Endothelial cell of umbilical vein (primary cell): Measurements from ENCODE around the gene SPO11. TPM values are rescaled to one million over a fixed set of nuclear protein-coding genes. Genes with fewer than 3 reads are reported as not detected.

Experiments used
- BruUV-seq: library from RNA; stranded (reverse); fragments of 400-500 nt; replicated peaks from 2 replicates; lab custom pipeline; 2021; lab: Mats Ljungman, UMichigan
- CTCF ChIA-PET: fragments of 300-600, 350-600 bp; sonication (Branson Sonifier 250); formaldehyde crosslinking; loops from one replicate; lab custom pipeline; 2021; ENCODE audit warnings: antibody characterized with exemption, inconsistent platforms; lab: Charles Lee
- POLR2A ChIA-PET: fragments of 300-600, 350-600 bp; sonication (Branson Sonifier 250); formaldehyde crosslinking; loops from one replicate; lab custom pipeline; 2021; ENCODE audit warnings: antibody characterized with exemption, inconsistent platforms; lab: Charles Lee
- DNase-seq: peaks from one replicate; pipeline ENCODE4 v3.0.0-alpha.2; 2011; ENCODE audit warnings: low read depth, low spot score
- FAIRE-seq: peaks from 2 replicates; lab custom pipeline; 2011; peaks lifted over from hg19 to GRCh38; lab: Jason Lieb, UNC
- H2AFZ ChIP-seq: 2 replicates; pipeline ENCODE4 v1.6.0; 2012; ENCODE audit warnings: low read depth, low read length, control low read depth, inconsistent platforms
- H3K27ac ChIP-seq: 2 replicates; pipeline ENCODE4 v1.5.1; 2011; ENCODE audit warnings: low read depth, mild to moderate bottlenecking, control low read depth, low read length, moderate library complexity; ENCODE audit not compliant: insufficient read depth
- H3K27me3 ChIP-seq, 2 experiments: 2 replicates each; pipeline versions ENCODE4 v1.6.0 to v1.6.1; 2011; ENCODE audit warnings: low read length in 2 of 2, mixed read lengths in 1 of 2; ENCODE audit not compliant: control insufficient read depth in 2 of 2, insufficient read depth in 2 of 2
- H3K36me3 ChIP-seq, 2 experiments: 2 replicates in 1 of 2; 3 replicates in 1 of 2; pipeline ENCODE4 v1.5.1; 2011; ENCODE audit warnings: low read length in 2 of 2, mild to moderate bottlenecking in 1 of 2, moderate library complexity in 1 of 2; ENCODE audit not compliant: control insufficient read depth in 2 of 2, insufficient read depth in 2 of 2; ENCODE audit errors: extremely low read depth in 1 of 2
- H3K4me1 ChIP-seq: 3 replicates; pipeline ENCODE4 v1.5.1; 2011; ENCODE audit warnings: mild to moderate bottlenecking, low read length; ENCODE audit not compliant: control insufficient read depth, insufficient read depth; ENCODE audit errors: extremely low read depth
- H3K4me2 ChIP-seq: 2 replicates; pipeline ENCODE4 v1.6.1; 2011; ENCODE audit warnings: low read length, control low read depth, mixed read lengths; ENCODE audit not compliant: insufficient read depth
- H3K4me3 ChIP-seq, 3 experiments: fragments of 200-600 bp in 1 of 3; sonication (generic), shearing (Covaris generic) in 1 of 3; replicated peaks in 1 of 3; 2 replicates each; pipeline ENCODE4 v1.5.1; 2011 to 2016; ENCODE audit warnings: control low read depth in 3 of 3, low read length in 3 of 3, mild to moderate bottlenecking in 2 of 3, inconsistent platforms in 1 of 3, low read depth in 1 of 3, moderate library complexity in 1 of 3; ENCODE audit not compliant: insufficient read depth in 1 of 3
- H3K79me2 ChIP-seq: 2 replicates; pipeline ENCODE4 v1.6.0; 2012; ENCODE audit warnings: low read length, inconsistent platforms; ENCODE audit not compliant: control insufficient read depth, insufficient read depth
- H3K9ac ChIP-seq: replicated peaks from 2 replicates; pipeline ENCODE3; 2011; ENCODE audit warnings: low read length, control low read depth; ENCODE audit not compliant: insufficient read depth; ENCODE audit errors: extremely low read depth
- H3K9me1 ChIP-seq: replicated peaks from 3 replicates; pipeline ENCODE4 v1.6.0; 2011; ENCODE audit warnings: mild to moderate bottlenecking, low read length; ENCODE audit not compliant: control insufficient read depth, insufficient read depth; ENCODE audit errors: extremely low read depth
- H3K9me3 ChIP-seq: replicated peaks from 2 replicates; pipeline ENCODE4 v1.5.1; 2012; ENCODE audit warnings: low read length, inconsistent platforms; ENCODE audit not compliant: control insufficient read depth, insufficient read depth
- H4K20me1 ChIP-seq: replicated peaks from 2 replicates; pipeline ENCODE3; 2011; ENCODE audit warnings: mild to moderate bottlenecking, low read length; ENCODE audit not compliant: control insufficient read depth, insufficient read depth; ENCODE audit errors: extremely low read depth
- CTCF ChIP-seq, 2 donors: IDR thresholded peaks; 1 replicate in 1 of 2; 2 replicates in 1 of 2; pipeline ENCODE4 v1.5.1; 2011; ENCODE audit warnings: low read length in 2 of 2, mild to moderate bottlenecking in 2 of 2, moderate library complexity in 2 of 2, control low read depth in 1 of 2, inconsistent platforms in 1 of 2, low read depth in 1 of 2; ENCODE audit not compliant: insufficient read depth in 1 of 2; ENCODE audit errors: extremely low read depth in 1 of 2
- EZH2 ChIP-seq: IDR thresholded peaks from 2 replicates; pipeline ENCODE4 v1.6.1; 2012; ENCODE audit warnings: borderline replicate concordance, low read depth, mild to moderate bottlenecking, moderate library complexity, low read length, inconsistent platforms; ENCODE audit not compliant: severe bottlenecking
- FOS ChIP-seq: IDR thresholded peaks from 2 replicates; pipeline ENCODE4 v1.6.1; 2011; ENCODE audit warnings: mild to moderate bottlenecking, low read length, moderate library complexity, borderline replicate concordance; ENCODE audit not compliant: insufficient read depth
- JUN ChIP-seq: IDR thresholded peaks from 2 replicates; pipeline ENCODE4 v1.6.1; 2011; ENCODE audit warnings: borderline replicate concordance, low read depth; ENCODE audit not compliant: insufficient read length, insufficient read depth
- MYC ChIP-seq: IDR thresholded peaks from one replicate; pipeline ENCODE4 v1.6.1; 2011; ENCODE audit warnings: mild to moderate bottlenecking, low read depth, low read length
- POLR2A ChIP-seq: IDR thresholded peaks from 2 replicates; pipeline ENCODE4 v1.6.1; 2012; ENCODE audit warnings: low read depth, mild to moderate bottlenecking, control low read depth, low read length
- POLR2AphosphoS5 ChIP-seq: IDR thresholded peaks from 2 replicates; pipeline ENCODE4 v1.6.1; 2012; ENCODE audit warnings: low read depth, mild to moderate bottlenecking, control low read depth, low read length, moderate library complexity; ENCODE audit not compliant: insufficient read depth
- dilution Hi-C: fragments of 300-500 bp; cut with MboI; formaldehyde crosslinking; loops from one replicate; pipeline ENCODE4 v1.15.0; 2019; ENCODE audit warnings: low sequenced_read_pairs; ENCODE audit not compliant: extremely low pct_ligation_motif_present
- intact Hi-C: fragments of 100-400 bp; cut with micrococcal nuclease; formaldehyde crosslinking; loops from one replicate; pipeline ENCODE4 v1.10.0; 2022
- polyA plus RNA-seq, 4 experiments: library from polyadenylated mRNA; depleted of rRNA in 3 of 4; stranded (reverse) in 3 of 4; unstranded in 1 of 4; fragments of >200 nt; gene quantifications; 2 replicates each; pipeline versions ENCODE4 v1.2.1 to v1.2.3, GENCODE V29; 2011 to 2012; ENCODE audit warnings: missing spikeins in 1 of 4
- total RNA-seq: library from RNA; stranded (reverse); gene quantifications from 2 replicates; pipeline ENCODE4 v1.2.3, GENCODE V29; 2021

Gene SPO11
- total and polyA plus RNA-seq, 2 donors (not counting 3 experiments of a cell fraction or from before 2014, with no cell fraction given) = not detected

GRCh38 chr20:57282670-57283361 lies 46.8 kb upstream of the SPO11 start:
- ChIA-PET CTCF (no interaction called here), POLR2A (no interaction called here)
- no peaks in the 10 kb centered on the region for H3K9me3 ChIP-seq
- H2AFZ ChIP-seq = no peak overlapping the region
- dilution Hi-C loops = no loop called here
- DNase-seq (no peak), FAIRE-seq (no peak)
- no peaks in the 10 kb centered on the region for H3K27me3 ChIP-seq
- BruUV-seq = no TSS peak
- no peaks in the 10 kb centered on the region for H3K79me2 ChIP-seq
- no peaks in the 10 kb centered on the region for H3K9me1 ChIP-seq
- H3K27ac ChIP-seq = no peak overlapping the region
- no peaks in the 10 kb centered on the region for H3K4me1 ChIP-seq
- H4K20me1 ChIP-seq = no peaks in the 10 kb centered on the region
- no peak for TF ChIP-seq CTCF (IDR thresholded peaks at IDR 0.05; ENCODE audit: extremely low read depth in 1 of 2, insufficient read depth in 1 of 2, low read depth in 1 of 2, low read length in 2 of 2)
- TF ChIP-seq EZH2 = no peak
- no peak for TF ChIP-seq POLR2AphosphoS5
- no peak for TF ChIP-seq FOS
- TF ChIP-seq POLR2A = no peak
- no peak for TF ChIP-seq JUN
- TF ChIP-seq MYC = no peak
- H3K4me3 ChIP-seq = no peak overlapping the region
- no peak overlapping the region for H3K4me2 ChIP-seq
- no peaks in the 10 kb centered on the region for H3K36me3 ChIP-seq
- intact Hi-C loops = no loop called here
- no peak overlapping the region for H3K9ac ChIP-seq
